ENCODE data around the gene DCP1B. TPM values are rescaled to one million over a fixed set of nuclear protein-coding genes. Genes with fewer than 3 reads are reported as not detected.

DCP1B gene
- total and polyA plus RNA-seq, 2 experiments from 2014 or later: 16.5 to 18.1 TPM

- H3K9me3 ChIP-seq (ENCODE audit: low read depth): no peaks in the 10 kb centered on the region
- 62 to 63% methylated on average over 17 to 18 of the region's 18 CpGs for WGBS, 2 experiments (ENCODE audit: low coverage in 1 of 2, low lambda C conversion rate in 2 of 2, missing lambda C conversion rate in 2 of 2)
- peaks cover 15% of the 10 kb centered on the region; the same call in 1 of the 2 replicates for H3K27me3 ChIP-seq (replicated peaks; ENCODE audit: insufficient read depth)
- H3K27ac ChIP-seq: no peak overlapping the region
- H3K79me2 ChIP-seq (ENCODE audit: insufficient read depth): no peaks in the 10 kb centered on the region
- no peak overlapping the region for H3K9ac ChIP-seq
- DNase-seq: peak; percentile 56
- TF ChIP-seq EZH2phosphoT487 (IDR thresholded peaks at IDR 0.05; ENCODE audit: insufficient read depth, low read depth): no peak
- no peaks in the 10 kb centered on the region for H3K4me1 ChIP-seq (ENCODE audit: insufficient read depth)
- H3K9me2 ChIP-seq (ENCODE audit: insufficient read depth): no peaks in the 10 kb centered on the region
- no peak overlapping the region for H3K4me3 ChIP-seq
- H4K20me1 ChIP-seq (ENCODE audit: insufficient read depth): no peaks in the 10 kb centered on the region
- no peak overlapping the region for H3K4me2 ChIP-seq (ENCODE audit: unreplicated experiment)
- no peak overlapping the region for H2AFZ ChIP-seq
- in situ Hi-C loops (cut with MboI): no loop called here
- H3K36me3 ChIP-seq (ENCODE audit: low read depth): no peaks in the 10 kb centered on the region
- no peaks in the 10 kb centered on the region for H3F3A ChIP-seq (ENCODE audit: insufficient read depth)
Measured at GRCh38 chr12:1912580-1913376, 91.5 kb downstream of the DCP1B start.

- in situ Hi-C loops (cut with MboI): no loop called here
- WGBS, 2 experiments (ENCODE audit: low coverage in 1 of 2, low lambda C conversion rate in 2 of 2, missing lambda C conversion rate in 2 of 2): 73 to 74% methylated on average over 16 of the region's 16 CpGs
Measured at GRCh38 chr12:1911598-1912575, 92.4 kb downstream of the DCP1B start.

GRCh38 chr12:1910468-1910867 is 93.8 kb downstream of the DCP1B start:
- 47 to 48% methylated on average over 3 of the region's 3 CpGs for WGBS, 2 experiments (ENCODE audit: low coverage in 1 of 2, low lambda C conversion rate in 2 of 2, missing lambda C conversion rate in 2 of 2)
- in situ Hi-C loops (cut with MboI): no loop called here
- H3K27me3 ChIP-seq (replicated peaks; ENCODE audit: insufficient read depth): peaks cover 10% of the 10 kb centered on the region; the same call in 1 of the 2 replicates

More at GRCh38 chr12:1911598-1912575, 92.4 kb downstream of the DCP1B start:
- H3K27me3 ChIP-seq (replicated peaks; ENCODE audit: insufficient read depth): peaks cover 11% of the 10 kb centered on the region; the same call in 1 of the 2 replicates
- no peak for DNase-seq
- no peaks in the 10 kb centered on the region for H4K20me1 ChIP-seq (ENCODE audit: insufficient read depth)
- H3K27ac ChIP-seq: no peak overlapping the region
- H2AFZ ChIP-seq: no peak overlapping the region
- no peaks in the 10 kb centered on the region for H3K79me2 ChIP-seq (ENCODE audit: insufficient read depth)
- no peak overlapping the region for H3K4me3 ChIP-seq
- no peaks in the 10 kb centered on the region for H3K9me3 ChIP-seq (ENCODE audit: low read depth)
- no peaks in the 10 kb centered on the region for H3K4me1 ChIP-seq (ENCODE audit: insufficient read depth)
- no peaks in the 10 kb centered on the region for H3K36me3 ChIP-seq (ENCODE audit: low read depth)
- no peak for TF ChIP-seq EZH2 (IDR thresholded peaks at IDR 0.05; ENCODE audit: insufficient read depth, poor library complexity, severe bottlenecking)
- H3F3A ChIP-seq (ENCODE audit: insufficient read depth): no peaks in the 10 kb centered on the region
- no peak overlapping the region for H3K9ac ChIP-seq
- no peak overlapping the region for H3K4me2 ChIP-seq (ENCODE audit: unreplicated experiment)
- no peaks in the 10 kb centered on the region for H3K9me2 ChIP-seq (ENCODE audit: insufficient read depth)

GRCh38 chr12:1908758-1909157 is 95.5 kb downstream of the DCP1B start:
- in situ Hi-C loops (cut with MboI): no loop called here
- H3K9me2 ChIP-seq (ENCODE audit: insufficient read depth): no peaks in the 10 kb centered on the region
- H3K4me3 ChIP-seq: no peak overlapping the region
- no peaks in the 10 kb centered on the region for H3K4me1 ChIP-seq (ENCODE audit: insufficient read depth)
- TF ChIP-seq EZH2 (IDR thresholded peaks at IDR 0.05; ENCODE audit: insufficient read depth, poor library complexity, severe bottlenecking) (no peak), EZH2phosphoT487 (IDR thresholded peaks at IDR 0.05; ENCODE audit: insufficient read depth, low read depth) (no peak)
- H3K79me2 ChIP-seq (ENCODE audit: insufficient read depth): no peaks in the 10 kb centered on the region
- no peaks in the 10 kb centered on the region for H3F3A ChIP-seq (ENCODE audit: insufficient read depth)
- no peak overlapping the region for H3K27ac ChIP-seq
- H2AFZ ChIP-seq: no peak overlapping the region
- H3K27me3 ChIP-seq (replicated peaks; ENCODE audit: insufficient read depth): peaks cover 10% of the 10 kb centered on the region; the same call in 1 of the 2 replicates
- H3K4me2 ChIP-seq (ENCODE audit: unreplicated experiment): no peak overlapping the region
- WGBS, 2 experiments (ENCODE audit: low coverage in 1 of 2, low lambda C conversion rate in 2 of 2, missing lambda C conversion rate in 2 of 2): 95 to 97% methylated on average over 8 to 26 of the region's 26 CpGs
- DNase-seq: no peak
- no peaks in the 10 kb centered on the region for H4K20me1 ChIP-seq (ENCODE audit: insufficient read depth)
- no peaks in the 10 kb centered on the region for H3K36me3 ChIP-seq (ENCODE audit: low read depth)
- no peaks in the 10 kb centered on the region for H3K9me3 ChIP-seq (ENCODE audit: low read depth)
- H3K9ac ChIP-seq: no peak overlapping the region

More at GRCh38 chr12:1910468-1910867, 93.8 kb downstream of the DCP1B start:
- TF ChIP-seq EZH2 (IDR thresholded peaks at IDR 0.05; ENCODE audit: insufficient read depth, poor library complexity, severe bottlenecking) (no peak), EZH2phosphoT487 (IDR thresholded peaks at IDR 0.05; ENCODE audit: insufficient read depth, low read depth) (no peak)
- Histone ChIP-seq H3K4me2 (ENCODE audit: unreplicated experiment) (no peak overlapping the region), H3F3A (ENCODE audit: insufficient read depth) (no peaks in the 10 kb centered on the region), H3K79me2 (ENCODE audit: insufficient read depth) (no peaks in the 10 kb centered on the region), H4K20me1 (ENCODE audit: insufficient read depth) (no peaks in the 10 kb centered on the region), H3K9me3 (ENCODE audit: low read depth) (no peaks in the 10 kb centered on the region), H3K4me3 (no peak overlapping the region), H3K36me3 (ENCODE audit: low read depth) (no peaks in the 10 kb centered on the region), H3K9me2 (ENCODE audit: insufficient read depth) (no peaks in the 10 kb centered on the region), H3K4me1 (ENCODE audit: insufficient read depth) (no peaks in the 10 kb centered on the region), H3K27ac (no peak overlapping the region), H2AFZ (no peak overlapping the region), H3K9ac (no peak overlapping the region)
- no peak for DNase-seq
